ENCODE results near the gene CACNA1D.

The CACNA1D gene

GRCh38 chr3:53823026-53823955, 328.9 kb downstream of the CACNA1D start:
- Histone ChIP-seq H2AFZ (ENCODE audit: low read depth, low read length) (no peak overlapping the region), H3K9me3 (ENCODE audit: low read length) (no peaks in the 10 kb centered on the region), H3K4me1 (ENCODE audit: insufficient read depth, low read length) (peaks cover 5% of the 10 kb centered on the region), H3K36me3 (ENCODE audit: insufficient read depth, low read length) (no peaks in the 10 kb centered on the region), H3K4me3 (ENCODE audit: low read length) (no peak overlapping the region), H3K27me3 (ENCODE audit: insufficient read depth, low read length) (no peaks in the 10 kb centered on the region)

DNA sequence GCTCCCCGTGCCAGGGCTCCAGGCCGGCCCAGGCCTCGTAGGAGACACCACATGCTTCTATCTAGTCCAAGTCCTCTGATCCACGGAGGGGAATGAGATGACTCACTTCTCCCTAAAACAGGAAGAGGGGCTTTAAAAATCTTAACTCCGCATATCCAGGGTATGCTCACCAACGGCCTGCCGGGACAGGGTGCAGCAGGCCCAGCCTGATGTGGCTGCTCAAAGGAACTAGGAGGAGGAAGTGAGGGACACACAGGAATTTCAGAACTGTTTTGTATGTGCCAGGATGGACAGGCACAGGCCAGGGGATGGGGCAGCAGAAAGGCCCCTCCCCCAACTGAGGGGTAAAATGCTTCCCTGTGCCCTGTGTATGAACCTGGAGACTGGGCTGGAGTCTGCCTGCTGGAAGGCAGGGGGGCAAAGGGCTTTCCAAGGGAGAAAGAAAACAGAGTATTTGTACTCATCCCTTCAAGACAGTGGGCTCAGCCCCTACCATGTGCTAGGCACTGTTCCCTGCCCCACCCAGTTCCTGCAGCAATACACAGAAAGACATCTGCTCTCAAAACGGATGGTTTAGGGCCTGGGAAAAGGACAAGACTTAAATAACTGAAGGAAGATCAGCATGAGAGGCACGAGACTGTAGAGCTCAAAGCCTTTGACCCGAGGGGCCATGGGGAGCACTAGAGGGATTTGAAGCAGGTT, 329.7 kb downstream of the CACNA1D start:
- no peaks in the 10 kb centered on the region for H3K36me3 ChIP-seq (ENCODE audit: insufficient read depth, low read length)
- no peak overlapping the region for H2AFZ ChIP-seq (ENCODE audit: low read depth, low read length)
- no peak overlapping the region for H3K4me3 ChIP-seq (ENCODE audit: low read length)
- H3K4me1 ChIP-seq (ENCODE audit: insufficient read depth, low read length), result peaks cover 5% of the 10 kb centered on the region
- no peaks in the 10 kb centered on the region for H3K9me3 ChIP-seq (ENCODE audit: low read length)
- H3K27me3 ChIP-seq (ENCODE audit: insufficient read depth, low read length), result no peaks in the 10 kb centered on the region

DNA sequence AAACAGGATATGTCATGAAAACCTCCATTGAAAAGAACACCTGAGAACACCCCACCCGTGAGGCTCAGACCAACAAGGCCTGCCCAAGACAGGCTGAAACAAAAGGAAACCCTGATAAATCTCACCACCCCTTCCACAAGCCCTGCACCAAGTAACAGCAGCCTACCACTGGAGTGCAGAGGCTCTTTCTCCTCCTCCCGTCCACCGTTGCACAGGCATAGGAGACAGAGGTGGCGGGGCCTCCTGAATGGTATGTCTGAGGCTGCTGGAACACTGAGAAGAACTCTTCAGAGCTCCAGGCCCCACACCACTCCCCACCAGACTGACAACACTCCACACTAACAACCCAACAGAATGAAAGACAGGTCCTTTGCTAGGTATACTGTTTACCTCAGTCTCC, 330.4 kb downstream of the CACNA1D start:
- Histone ChIP-seq H2AFZ (ENCODE audit: low read depth, low read length) (no peak overlapping the region), H3K9me3 (ENCODE audit: low read length) (no peaks in the 10 kb centered on the region), H3K27me3 (ENCODE audit: insufficient read depth, low read length) (no peaks in the 10 kb centered on the region), H3K4me3 (ENCODE audit: low read length) (no peak overlapping the region), H3K4me1 (ENCODE audit: insufficient read depth, low read length) (peaks cover 5% of the 10 kb centered on the region), H3K36me3 (ENCODE audit: insufficient read depth, low read length) (no peaks in the 10 kb centered on the region)

DNA sequence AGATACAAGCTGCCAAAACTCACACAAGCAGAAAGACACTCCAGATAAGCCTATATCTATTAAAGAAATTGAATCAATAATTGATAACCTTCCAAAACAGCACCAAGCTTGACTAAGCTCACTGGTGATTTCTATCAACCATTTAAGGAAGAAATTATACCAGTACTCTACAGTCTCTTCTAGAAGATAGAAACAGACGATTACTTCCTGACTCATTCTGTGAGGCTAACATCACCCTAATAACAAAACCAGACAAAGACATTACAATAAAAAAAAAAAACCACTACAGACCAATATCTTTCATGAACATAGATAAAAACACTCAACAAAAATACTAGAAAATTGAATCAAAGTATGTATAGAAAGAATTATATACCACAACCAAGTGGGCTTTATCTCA, 331.6 kb downstream of the CACNA1D start:
- H2AFZ ChIP-seq (ENCODE audit: low read depth, low read length), result no peak overlapping the region
- H3K36me3 ChIP-seq (ENCODE audit: insufficient read depth, low read length), result no peaks in the 10 kb centered on the region
- no peaks in the 10 kb centered on the region for H3K27me3 ChIP-seq (ENCODE audit: insufficient read depth, low read length)
- H3K4me1 ChIP-seq (ENCODE audit: insufficient read depth, low read length), result peaks cover 5% of the 10 kb centered on the region
- no peaks in the 10 kb centered on the region for H3K9me3 ChIP-seq (ENCODE audit: low read length)
- H3K4me3 ChIP-seq (ENCODE audit: low read length), result no peak overlapping the region

- H3K27me3 ChIP-seq (ENCODE audit: insufficient read depth, low read length), result no peaks in the 10 kb centered on the region
- peaks cover 5% of the 10 kb centered on the region for H3K4me1 ChIP-seq (ENCODE audit: insufficient read depth, low read length)
- no peak overlapping the region for H3K4me3 ChIP-seq (ENCODE audit: low read length)
- H2AFZ ChIP-seq (ENCODE audit: low read depth, low read length), result no peak overlapping the region
- no peaks in the 10 kb centered on the region for H3K36me3 ChIP-seq (ENCODE audit: insufficient read depth, low read length)
- no peaks in the 10 kb centered on the region for H3K9me3 ChIP-seq (ENCODE audit: low read length)
Observed at GRCh38 chr3:53828581-53828980, 334.2 kb downstream of the CACNA1D start.

DNA sequence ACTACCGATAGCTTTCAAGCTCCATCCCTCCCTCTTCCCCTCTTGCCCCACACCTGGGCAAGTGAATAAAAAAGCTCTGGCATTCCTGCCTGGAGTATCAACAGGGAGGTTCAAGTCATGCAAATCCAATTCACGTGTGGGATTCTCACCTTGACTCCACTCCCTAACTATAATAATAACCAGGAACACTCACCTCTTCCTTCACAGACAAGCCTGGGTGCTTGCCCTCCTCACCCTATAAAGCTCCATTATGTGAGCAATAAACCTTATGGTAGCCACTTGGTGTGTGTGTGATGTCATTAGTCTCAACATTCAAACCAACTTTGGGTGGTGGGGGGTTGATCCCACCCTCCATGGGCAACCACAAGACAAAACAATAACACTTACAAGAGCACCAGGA, 335.2 kb downstream of the CACNA1D start:
- Histone ChIP-seq H3K9me3 (ENCODE audit: low read length) (no peaks in the 10 kb centered on the region), H3K4me1 (ENCODE audit: insufficient read depth, low read length) (peaks cover 5% of the 10 kb centered on the region), H2AFZ (ENCODE audit: low read depth, low read length) (no peak overlapping the region), H3K4me3 (ENCODE audit: low read length) (no peak overlapping the region), H3K36me3 (ENCODE audit: insufficient read depth, low read length) (no peaks in the 10 kb centered on the region), H3K27me3 (ENCODE audit: insufficient read depth, low read length) (no peaks in the 10 kb centered on the region)

DNA sequence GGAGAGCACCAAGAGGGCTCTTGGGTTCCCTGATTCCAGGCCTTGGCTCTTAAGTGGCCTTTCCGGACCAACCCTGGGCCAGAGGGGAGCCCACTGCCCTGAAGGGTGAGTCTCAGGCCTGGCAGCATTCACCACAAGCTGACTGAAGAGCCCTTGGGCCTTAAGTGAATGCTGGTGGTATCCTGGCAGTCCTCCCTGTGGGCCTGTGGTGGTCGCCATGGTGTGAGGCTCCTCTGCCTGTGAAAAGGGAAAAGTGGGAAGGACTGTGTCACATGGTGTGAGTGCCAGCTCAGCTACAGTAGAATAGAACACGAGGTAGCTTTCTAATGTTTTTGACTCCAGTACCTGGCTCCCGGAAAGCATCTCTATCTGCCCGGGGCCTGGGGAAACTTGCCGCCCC, 336.5 kb downstream of the CACNA1D start:
- H3K9me3 ChIP-seq (ENCODE audit: low read length), result no peaks in the 10 kb centered on the region
- no peak overlapping the region for H2AFZ ChIP-seq (ENCODE audit: low read depth, low read length)

DNA sequence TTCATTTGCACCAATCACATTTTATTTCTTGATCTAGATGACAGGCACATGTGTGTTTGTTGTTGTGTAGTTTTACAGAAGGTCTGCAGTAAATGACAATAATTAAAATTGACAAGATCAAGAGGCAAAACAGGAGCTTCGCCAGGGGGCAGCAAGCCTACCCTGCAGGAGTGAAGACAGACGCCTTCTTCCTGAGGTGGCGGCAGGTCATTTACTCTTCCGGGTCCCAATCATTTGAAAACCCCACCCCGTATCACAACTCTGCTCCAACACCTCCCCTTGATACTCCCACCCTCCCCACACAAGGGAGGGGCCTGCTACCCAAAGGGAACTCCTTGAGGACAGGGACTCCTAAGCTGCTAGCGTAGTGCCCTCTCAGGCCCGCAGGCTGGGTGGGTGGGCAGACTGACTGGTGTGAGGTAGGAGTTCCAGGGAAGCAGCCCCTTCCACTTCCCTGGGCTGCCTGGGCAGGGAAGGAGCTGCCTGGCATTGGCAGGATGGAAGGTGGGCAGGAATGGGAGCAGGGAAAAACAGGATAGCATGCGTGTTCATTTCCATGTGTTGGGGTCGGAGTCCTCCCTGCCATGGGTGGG, 338.7 kb downstream of the CACNA1D start:
- Histone ChIP-seq H3K9me3 (ENCODE audit: low read length) (no peaks in the 10 kb centered on the region), H3K4me3 (ENCODE audit: low read length) (no peak overlapping the region), H3K36me3 (ENCODE audit: insufficient read depth, low read length) (no peaks in the 10 kb centered on the region), H3K27me3 (ENCODE audit: insufficient read depth, low read length) (no peaks in the 10 kb centered on the region), H3K4me1 (ENCODE audit: insufficient read depth, low read length) (no peaks in the 10 kb centered on the region), H2AFZ (ENCODE audit: low read depth, low read length) (no peak overlapping the region)

More for the DNA sequence above, 336.5 kb downstream of the CACNA1D start:
- no peaks in the 10 kb centered on the region for H3K27me3 ChIP-seq (ENCODE audit: insufficient read depth, low read length)
- H3K4me3 ChIP-seq (ENCODE audit: low read length), result no peak overlapping the region
- H3K36me3 ChIP-seq (ENCODE audit: insufficient read depth, low read length), result no peaks in the 10 kb centered on the region
- H3K4me1 ChIP-seq (ENCODE audit: insufficient read depth, low read length), result peaks cover 5% of the 10 kb centered on the region

- Histone ChIP-seq H3K9me3 (ENCODE audit: low read length) (no peaks in the 10 kb centered on the region), H2AFZ (ENCODE audit: low read depth, low read length) (no peak overlapping the region), H3K36me3 (ENCODE audit: insufficient read depth, low read length) (no peaks in the 10 kb centered on the region), H3K4me3 (ENCODE audit: low read length) (no peak overlapping the region), H3K27me3 (ENCODE audit: insufficient read depth, low read length) (no peaks in the 10 kb centered on the region), H3K4me1 (ENCODE audit: insufficient read depth, low read length) (no peaks in the 10 kb centered on the region)
Observed at GRCh38 chr3:53833700-53834099, 339.3 kb downstream of the CACNA1D start.

DNA sequence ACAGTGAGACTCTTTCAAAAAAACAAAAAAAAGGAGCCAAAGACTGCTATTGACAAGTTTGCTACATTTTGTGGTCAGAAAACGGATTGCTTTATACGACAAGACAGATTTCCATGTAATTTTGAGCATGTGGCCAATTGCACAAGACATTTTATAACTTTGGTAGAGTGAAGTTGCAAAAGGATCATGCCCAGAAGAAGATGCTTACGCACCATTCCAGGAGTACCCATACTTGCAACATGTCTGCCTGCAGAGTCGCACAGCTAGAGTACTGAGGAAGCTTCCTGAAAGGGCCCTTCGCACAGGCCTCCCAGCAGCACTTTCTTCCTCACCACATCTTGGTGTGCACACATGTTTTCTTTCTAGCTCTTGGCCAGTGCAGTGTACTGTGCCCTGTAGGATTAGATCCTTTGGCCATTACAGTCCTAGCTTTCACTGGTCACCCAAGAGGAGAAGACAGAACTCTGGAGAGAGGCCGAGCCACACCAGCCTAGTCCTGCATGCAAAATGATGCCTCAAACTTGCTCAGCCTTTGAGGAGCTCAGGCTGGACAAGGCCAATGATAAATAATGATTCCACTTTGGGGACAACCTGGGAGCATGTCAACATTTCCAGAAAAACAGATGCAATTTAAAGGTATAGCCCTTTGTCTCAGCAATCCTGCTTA, 340.2 kb downstream of the CACNA1D start:
- Histone ChIP-seq H3K9me3 (ENCODE audit: low read length) (no peaks in the 10 kb centered on the region), H3K36me3 (ENCODE audit: insufficient read depth, low read length) (no peaks in the 10 kb centered on the region), H3K4me1 (ENCODE audit: insufficient read depth, low read length) (no peaks in the 10 kb centered on the region)

GRCh38 chr3:53835257-53835656, 340.8 kb downstream of the CACNA1D start:
- Histone ChIP-seq H3K27me3 (ENCODE audit: insufficient read depth, low read length) (no peaks in the 10 kb centered on the region), H3K36me3 (ENCODE audit: insufficient read depth, low read length) (no peaks in the 10 kb centered on the region), H3K9me3 (ENCODE audit: low read length) (no peaks in the 10 kb centered on the region), H3K4me3 (ENCODE audit: low read length) (no peak overlapping the region), H2AFZ (ENCODE audit: low read depth, low read length) (no peak overlapping the region), H3K4me1 (ENCODE audit: insufficient read depth, low read length) (no peaks in the 10 kb centered on the region)

More for the DNA sequence above, 340.2 kb downstream of the CACNA1D start:
- no peaks in the 10 kb centered on the region for H3K27me3 ChIP-seq (ENCODE audit: insufficient read depth, low read length)
- H3K4me3 ChIP-seq (ENCODE audit: low read length), result no peak overlapping the region
- no peak overlapping the region for H2AFZ ChIP-seq (ENCODE audit: low read depth, low read length)

GRCh38 chr3:53836084-53836872, 341.9 kb downstream of the CACNA1D start:
- Histone ChIP-seq H3K36me3 (ENCODE audit: insufficient read depth, low read length) (no peaks in the 10 kb centered on the region), H3K4me1 (ENCODE audit: insufficient read depth, low read length) (no peaks in the 10 kb centered on the region), H3K4me3 (ENCODE audit: low read length) (no peak overlapping the region), H3K27me3 (ENCODE audit: insufficient read depth, low read length) (no peaks in the 10 kb centered on the region), H2AFZ (ENCODE audit: low read depth, low read length) (no peak overlapping the region), H3K9me3 (ENCODE audit: low read length) (no peaks in the 10 kb centered on the region)

Measured in neuron (in vitro differentiated cells).